ENCODE data around the gene ITIH3.

- no peak for TF ChIP-seq CTCF (IDR thresholded peaks at IDR 0.05; ENCODE audit: poor library complexity)
- no peak for TF ChIP-seq EZH2 (IDR thresholded peaks at IDR 0.05; ENCODE audit: borderline replicate concordance)
Measured at GRCh38 chr3:52830535-52831258, 36.1 kb downstream of the ITIH3 start, which contains the start of gene ITIH4.
